HEK293 (cell line): ENCODE results near the gene APOL1.

ENCODE experiments used
- CTCF ChIA-PET: fragments of 350-600 bp; formaldehyde crosslinking; extraction: SDS; loops from one replicate; lab custom pipeline; 2021; ENCODE audit warnings: antibody characterized with exemption; lab: Yijun Ruan, JAX
- POLR2A ChIA-PET: fragments of 300-600 bp; formaldehyde crosslinking; extraction: SDS; loops from one replicate; lab custom pipeline; 2020; ENCODE audit warnings: antibody characterized with exemption, inconsistent platforms; lab: Yijun Ruan, JAX
- H3K27ac ChIP-seq: fragments of 200-500 bp; sonication (Bioruptor generic); 2 replicates; pipeline ENCODE4 v1.5.1; 2014; ENCODE audit warnings: low read depth, low read length, control low read depth, inconsistent platforms; ENCODE audit errors: extremely low read depth
- H3K36me3 ChIP-seq, 2 experiments: fragments of 200-500 bp in 1 of 2; sonication (Bioruptor generic) in 1 of 2; 1 replicate in 1 of 2; 2 replicates in 1 of 2; pipeline ENCODE4 v1.5.1; 2014 to 2017; ENCODE audit warnings: inconsistent platforms in 2 of 2, low read length in 2 of 2; ENCODE audit not compliant: control insufficient read depth in 2 of 2, insufficient read depth in 1 of 2
- H3K4me1 ChIP-seq: fragments of 200-500 bp; sonication (Bioruptor generic); 2 replicates; pipeline ENCODE4 v1.5.1; 2014; ENCODE audit warnings: mild to moderate bottlenecking, low read length, inconsistent platforms; ENCODE audit not compliant: control insufficient read depth, insufficient read depth
- H3K4me3 ChIP-seq: 2 replicates; pipeline ENCODE4 v1.5.1; 2011; ENCODE audit warnings: low read depth, mild to moderate bottlenecking, control low read depth, low read length, moderate library complexity
- H3K9me3 ChIP-seq: fragments of 200-500 bp; sonication (Bioruptor generic); 2 replicates; pipeline ENCODE4 v1.5.1; 2014; ENCODE audit warnings: low read depth, low read length, inconsistent platforms; ENCODE audit not compliant: control insufficient read depth, insufficient read depth
- HOXC10 ChIP-seq: sonication (generic); formaldehyde crosslinking; IDR thresholded peaks from 2 replicates; pipeline ENCODE4 v1.8.1; 2023; ENCODE audit warnings: mild to moderate bottlenecking, missing genetic modification reagents
- MZF1 ChIP-seq: fragments of 450-650 bp; formaldehyde crosslinking; IDR thresholded peaks from 2 replicates; pipeline ENCODE4 v1.5.1; 2017; ENCODE audit warnings: missing biosample characterization, missing genetic modification characterization, borderline replicate concordance
- SP7 ChIP-seq: fragments of 450-650 bp; formaldehyde crosslinking; IDR thresholded peaks from 2 replicates; pipeline ENCODE4 v1.5.1; 2016; ENCODE audit warnings: missing biosample characterization, missing genetic modification characterization
- ZIC2 ChIP-seq: fragments of 450-650 bp; formaldehyde crosslinking; IDR thresholded peaks from 2 replicates; pipeline ENCODE4 v1.5.1; 2016; ENCODE audit warnings: missing biosample characterization, missing genetic modification characterization
- ZNF10 ChIP-seq: fragments of 450-650 bp; formaldehyde crosslinking; IDR thresholded peaks from 2 replicates; pipeline ENCODE4 v1.5.1; 2017; ENCODE audit warnings: missing biosample characterization, missing genetic modification characterization
- ZNF140 ChIP-seq: fragments of 450-650 bp; formaldehyde crosslinking; IDR thresholded peaks from 2 replicates; pipeline ENCODE4 v1.5.1; 2016; ENCODE audit warnings: missing biosample characterization, missing genetic modification characterization
- ZNF211 ChIP-seq: fragments of 450-650 bp; formaldehyde crosslinking; IDR thresholded peaks from 2 replicates; pipeline ENCODE4 v1.5.1; 2016; ENCODE audit warnings: low read depth, missing biosample characterization, missing genetic modification characterization
- ZNF23 ChIP-seq: fragments of 450-650 bp; formaldehyde crosslinking; IDR thresholded peaks from 2 replicates; pipeline ENCODE4 v1.5.1; 2016; ENCODE audit warnings: missing biosample characterization, missing genetic modification characterization, borderline replicate concordance
- ZNF24 ChIP-seq: fragments of 450-650 bp; formaldehyde crosslinking; IDR thresholded peaks from 2 replicates; pipeline ENCODE4 v1.5.1; 2016; ENCODE audit warnings: missing biosample characterization, missing genetic modification characterization
- ZNF530 ChIP-seq: fragments of 450-650 bp; formaldehyde crosslinking; IDR thresholded peaks from 2 replicates; pipeline ENCODE4 v1.5.1; 2016; ENCODE audit warnings: low read depth, missing biosample characterization, missing genetic modification characterization
- ZNF596 ChIP-seq: fragments of 450-650 bp; IDR thresholded peaks from 2 replicates; pipeline ENCODE4 v1.5.0; 2018; ENCODE audit warnings: missing biosample characterization, mild to moderate bottlenecking, missing genetic modification characterization, moderate library complexity
- ZNF768 ChIP-seq: fragments of 450-650 bp; formaldehyde crosslinking; IDR thresholded peaks from 2 replicates; pipeline ENCODE4 v1.5.1; 2018; ENCODE audit warnings: missing biosample characterization, mild to moderate bottlenecking, missing genetic modification characterization
- ZNF843 ChIP-seq: fragments of 450-650 bp; formaldehyde crosslinking; IDR thresholded peaks from 2 replicates; pipeline ENCODE4 v1.5.1; 2016; ENCODE audit warnings: missing biosample characterization, missing genetic modification characterization
- TF ChIP-seq, protein P1 (sequence below): fragments of 450-650 bp; formaldehyde crosslinking; IDR thresholded peaks from 2 replicates; pipeline ENCODE4 v1.5.1; 2016; ENCODE audit warnings: missing biosample characterization, missing genetic modification characterization
- TF ChIP-seq, protein P2 (sequence below): fragments of 450-650 bp; formaldehyde crosslinking; IDR thresholded peaks from 2 replicates; pipeline ENCODE4 v1.5.1; 2017; ENCODE audit warnings: missing biosample characterization, mild to moderate bottlenecking, missing genetic modification characterization, moderate library complexity
- TF ChIP-seq, protein P3 (sequence below): fragments of 450-650 bp; formaldehyde crosslinking; IDR thresholded peaks from 2 replicates; pipeline ENCODE4 v1.5.1; 2016; ENCODE audit warnings: missing biosample characterization, missing genetic modification characterization
- TF ChIP-seq, protein P4 (sequence below): fragments of 450-650 bp; formaldehyde crosslinking; IDR thresholded peaks from 2 replicates; pipeline ENCODE4 v1.5.1; 2017; ENCODE audit warnings: missing biosample characterization, missing genetic modification characterization
- TF ChIP-seq, protein P5 (sequence below): fragments of 450-650 bp; formaldehyde crosslinking; IDR thresholded peaks from 2 replicates; pipeline ENCODE4 v1.5.1; 2016; ENCODE audit warnings: missing biosample characterization, missing genetic modification characterization

APOL1 gene

DNA sequence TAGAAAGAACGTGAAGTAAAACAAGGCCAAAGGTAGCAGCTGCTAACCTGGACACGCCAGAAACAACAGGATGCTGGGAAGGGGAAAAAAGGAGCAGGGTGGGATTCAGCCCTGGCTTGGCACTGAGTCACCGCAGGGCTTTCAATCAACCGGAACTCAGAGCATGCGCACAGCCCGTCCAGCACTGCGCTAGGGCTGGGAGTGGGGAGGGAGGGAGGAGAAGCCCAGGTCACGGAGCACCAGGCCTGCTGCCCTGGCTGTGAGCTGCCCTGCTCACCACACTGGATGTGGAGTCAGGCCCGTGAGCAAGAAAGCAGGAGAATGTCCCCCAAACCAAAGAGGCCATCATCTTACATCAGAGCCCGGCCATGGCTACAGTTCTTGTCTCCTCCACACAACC, 51.5 kb downstream of the APOL1 start:
- ChIA-PET CTCF (interaction anchor here (0.6 to 7.5 kb wide), 2 partner anchors 165 to 1002 kb away, joined by 3 to 132 read pairs; no protein-coding TSS in a partner anchor), POLR2A (interaction anchor here (0.6 to 1.5 kb wide), 2 partner anchors 56 to 84 kb away, joined by 3 read pairs; partner anchors contain the start of gene MYH9)
- H3K36me3 ChIP-seq: peaks cover 27 to 96% of the 10 kb centered on the region in 2 experiments
- H3K4me3 ChIP-seq: no peak overlapping the region
- TF ChIP-seq HOXC10 (CRISPR knock-in tag) (no peak), SP7 (tag by site-specific recombination) (no peak), ZNF596 (tag by site-specific recombination) (no peak), ZNF10 (no peak), ZNF768 (tag by site-specific recombination) (no peak), MZF1 (tag by site-specific recombination) (no peak), ZNF23 (no peak), ZIC2 (tag by site-specific recombination) (no peak), ZNF530 (tag by site-specific recombination) (no peak), ZNF24 (tag by site-specific recombination) (no peak), ZNF140 (tag by site-specific recombination) (no peak), ZNF211 (tag by site-specific recombination) (no peak), ZNF843 (tag by site-specific recombination) (no peak)
- TF ChIP-seq, protein P1, sequence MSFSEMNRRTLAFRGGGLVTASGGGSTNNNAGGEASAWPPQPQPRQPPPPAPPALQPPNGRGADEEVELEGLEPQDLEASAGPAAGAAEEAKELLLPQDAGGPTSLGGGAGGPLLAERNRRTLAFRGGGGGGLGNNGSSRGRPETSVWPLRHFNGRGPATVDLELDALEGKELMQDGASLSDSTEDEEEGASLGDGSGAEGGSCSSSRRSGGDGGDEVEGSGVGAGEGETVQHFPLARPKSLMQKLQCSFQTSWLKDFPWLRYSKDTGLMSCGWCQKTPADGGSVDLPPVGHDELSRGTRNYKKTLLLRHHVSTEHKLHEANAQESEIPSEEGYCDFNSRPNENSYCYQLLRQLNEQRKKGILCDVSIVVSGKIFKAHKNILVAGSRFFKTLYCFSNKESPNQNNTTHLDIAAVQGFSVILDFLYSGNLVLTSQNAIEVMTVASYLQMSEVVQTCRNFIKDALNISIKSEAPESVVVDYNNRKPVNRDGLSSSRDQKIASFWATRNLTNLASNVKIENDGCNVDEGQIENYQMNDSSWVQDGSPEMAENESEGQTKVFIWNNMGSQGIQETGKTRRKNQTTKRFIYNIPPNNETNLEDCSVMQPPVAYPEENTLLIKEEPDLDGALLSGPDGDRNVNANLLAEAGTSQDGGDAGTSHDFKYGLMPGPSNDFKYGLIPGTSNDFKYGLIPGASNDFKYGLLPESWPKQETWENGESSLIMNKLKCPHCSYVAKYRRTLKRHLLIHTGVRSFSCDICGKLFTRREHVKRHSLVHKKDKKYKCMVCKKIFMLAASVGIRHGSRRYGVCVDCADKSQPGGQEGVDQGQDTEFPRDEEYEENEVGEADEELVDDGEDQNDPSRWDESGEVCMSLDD: no peak
- TF ChIP-seq, protein P2, sequence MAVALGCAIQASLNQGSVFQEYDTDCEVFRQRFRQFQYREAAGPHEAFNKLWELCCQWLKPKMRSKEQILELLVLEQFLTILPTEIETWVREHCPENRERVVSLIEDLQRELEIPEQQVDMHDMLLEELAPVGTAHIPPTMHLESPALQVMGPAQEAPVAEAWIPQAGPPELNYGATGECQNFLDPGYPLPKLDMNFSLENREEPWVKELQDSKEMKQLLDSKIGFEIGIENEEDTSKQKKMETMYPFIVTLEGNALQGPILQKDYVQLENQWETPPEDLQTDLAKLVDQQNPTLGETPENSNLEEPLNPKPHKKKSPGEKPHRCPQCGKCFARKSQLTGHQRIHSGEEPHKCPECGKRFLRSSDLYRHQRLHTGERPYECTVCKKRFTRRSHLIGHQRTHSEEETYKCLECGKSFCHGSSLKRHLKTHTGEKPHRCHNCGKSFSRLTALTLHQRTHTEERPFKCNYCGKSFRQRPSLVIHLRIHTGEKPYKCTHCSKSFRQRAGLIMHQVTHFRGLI: no peak
- TF ChIP-seq, protein P3, sequence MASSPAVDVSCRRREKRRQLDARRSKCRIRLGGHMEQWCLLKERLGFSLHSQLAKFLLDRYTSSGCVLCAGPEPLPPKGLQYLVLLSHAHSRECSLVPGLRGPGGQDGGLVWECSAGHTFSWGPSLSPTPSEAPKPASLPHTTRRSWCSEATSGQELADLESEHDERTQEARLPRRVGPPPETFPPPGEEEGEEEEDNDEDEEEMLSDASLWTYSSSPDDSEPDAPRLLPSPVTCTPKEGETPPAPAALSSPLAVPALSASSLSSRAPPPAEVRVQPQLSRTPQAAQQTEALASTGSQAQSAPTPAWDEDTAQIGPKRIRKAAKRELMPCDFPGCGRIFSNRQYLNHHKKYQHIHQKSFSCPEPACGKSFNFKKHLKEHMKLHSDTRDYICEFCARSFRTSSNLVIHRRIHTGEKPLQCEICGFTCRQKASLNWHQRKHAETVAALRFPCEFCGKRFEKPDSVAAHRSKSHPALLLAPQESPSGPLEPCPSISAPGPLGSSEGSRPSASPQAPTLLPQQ (tag by site-specific recombination): no peak
- TF ChIP-seq, protein P4, sequence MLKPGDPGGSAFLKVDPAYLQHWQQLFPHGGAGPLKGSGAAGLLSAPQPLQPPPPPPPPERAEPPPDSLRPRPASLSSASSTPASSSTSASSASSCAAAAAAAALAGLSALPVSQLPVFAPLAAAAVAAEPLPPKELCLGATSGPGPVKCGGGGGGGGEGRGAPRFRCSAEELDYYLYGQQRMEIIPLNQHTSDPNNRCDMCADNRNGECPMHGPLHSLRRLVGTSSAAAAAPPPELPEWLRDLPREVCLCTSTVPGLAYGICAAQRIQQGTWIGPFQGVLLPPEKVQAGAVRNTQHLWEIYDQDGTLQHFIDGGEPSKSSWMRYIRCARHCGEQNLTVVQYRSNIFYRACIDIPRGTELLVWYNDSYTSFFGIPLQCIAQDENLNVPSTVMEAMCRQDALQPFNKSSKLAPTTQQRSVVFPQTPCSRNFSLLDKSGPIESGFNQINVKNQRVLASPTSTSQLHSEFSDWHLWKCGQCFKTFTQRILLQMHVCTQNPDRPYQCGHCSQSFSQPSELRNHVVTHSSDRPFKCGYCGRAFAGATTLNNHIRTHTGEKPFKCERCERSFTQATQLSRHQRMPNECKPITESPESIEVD (tag by site-specific recombination): no peak
- TF ChIP-seq, protein P5, sequence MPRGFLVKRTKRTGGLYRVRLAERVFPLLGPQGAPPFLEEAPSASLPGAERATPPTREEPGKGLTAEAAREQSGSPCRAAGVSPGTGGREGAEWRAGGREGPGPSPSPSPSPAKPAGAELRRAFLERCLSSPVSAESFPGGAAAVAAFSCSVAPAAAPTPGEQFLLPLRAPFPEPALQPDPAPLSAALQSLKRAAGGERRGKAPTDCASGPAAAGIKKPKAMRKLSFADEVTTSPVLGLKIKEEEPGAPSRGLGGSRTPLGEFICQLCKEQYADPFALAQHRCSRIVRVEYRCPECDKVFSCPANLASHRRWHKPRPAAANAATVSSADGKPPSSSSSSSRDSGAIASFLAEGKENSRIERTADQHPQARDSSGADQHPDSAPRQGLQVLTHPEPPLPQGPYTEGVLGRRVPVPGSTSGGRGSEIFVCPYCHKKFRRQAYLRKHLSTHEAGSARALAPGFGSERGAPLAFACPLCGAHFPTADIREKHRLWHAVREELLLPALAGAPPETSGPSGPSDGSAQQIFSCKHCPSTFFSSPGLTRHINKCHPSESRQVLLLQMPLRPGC (tag by site-specific recombination): no peak
- no peaks in the 10 kb centered on the region for H3K4me1 ChIP-seq
- H3K9me3 ChIP-seq: no peaks in the 10 kb centered on the region
- H3K27ac ChIP-seq: no peak overlapping the region
